Large intestine (tissue), 3 donors: ENCODE results near the gene CDC27. TPM values are rescaled to one million over a fixed set of nuclear protein-coding genes. Genes with fewer than 3 reads are reported as not detected.
"Not testable (repeated sequence)": the region's sequence is repeated elsewhere in the genome, so short reads cannot be mapped to it uniquely, and the experiment has no call there.

Experiments used
- DNase-seq, 2 donors: peaks; one replicate each; pipeline versions ENCODE4 v3.0.0 to v3.0.0-alpha.2; 2013
- H3K27ac ChIP-seq: one replicate; pipeline ENCODE4 v1.5.1; 2013; ENCODE audit warnings: low read length
- H3K27me3 ChIP-seq: 2 replicates; pipeline ENCODE4 v1.6.1; 2013; ENCODE audit warnings: low read length; ENCODE audit not compliant: control insufficient read depth, insufficient read depth
- H3K36me3 ChIP-seq: 2 replicates; pipeline ENCODE4 v1.6.1; 2013; ENCODE audit warnings: low read length; ENCODE audit not compliant: control insufficient read depth, insufficient read depth
- H3K4me1 ChIP-seq: one replicate; pipeline ENCODE4 v1.6.1; 2013; ENCODE audit warnings: low read length; ENCODE audit not compliant: control insufficient read depth, insufficient read depth
- H3K4me3 ChIP-seq: one replicate; pipeline ENCODE4 v1.5.1; 2013; ENCODE audit warnings: low read length
- H3K9me3 ChIP-seq: one replicate; pipeline ENCODE4 v1.6.1; 2013; ENCODE audit warnings: mild to moderate bottlenecking, low read depth, low read length, moderate library complexity; ENCODE audit not compliant: control insufficient read depth
- WGBS: methylation state at CpG from one replicate; pipeline ENCODE4 v1.1.5; 2013; ENCODE audit warnings: low lambda C conversion rate; ENCODE audit not compliant: insufficient coverage; 5-methylcytosine and 5-hydroxymethylcytosine counted together
- polyA plus RNA-seq: library from polyadenylated mRNA; unstranded; fragments of 120-200 nt; gene quantifications from one replicate; pipeline ENCODE4 v1.2.1, GENCODE V29; 2013

The CDC27 gene
- polyA plus RNA-seq, 1 donor = 33.5 TPM

- no peak for DNase-seq
- H3K9me3 ChIP-seq = no peaks in the 10 kb centered on the region
- no peaks in the 10 kb centered on the region for H3K36me3 ChIP-seq
- H3K4me3 ChIP-seq = no peak overlapping the region
- no peaks in the 10 kb centered on the region for H3K27me3 ChIP-seq
- H3K27ac ChIP-seq = no peak overlapping the region
- H3K4me1 ChIP-seq = peaks cover 6% of the 10 kb centered on the region
These were observed 8.7 kb upstream of the CDC27 start for GRCh38 chr17:47197821-47198220.

- no peaks in the 10 kb centered on the region for H3K27me3 ChIP-seq
- DNase-seq = no peak
- no CpG with 5 or more reads among the region's 4 CpGs for WGBS
- no peaks in the 10 kb centered on the region for H3K4me1 ChIP-seq
- no peak overlapping the region for H3K4me3 ChIP-seq
- H3K27ac ChIP-seq = no peak overlapping the region
- H3K36me3 ChIP-seq = no peaks in the 10 kb centered on the region
- no peaks in the 10 kb centered on the region for H3K9me3 ChIP-seq
These were observed 4.9 kb upstream of the CDC27 start for GRCh38 chr17:47193931-47194511.

DNA sequence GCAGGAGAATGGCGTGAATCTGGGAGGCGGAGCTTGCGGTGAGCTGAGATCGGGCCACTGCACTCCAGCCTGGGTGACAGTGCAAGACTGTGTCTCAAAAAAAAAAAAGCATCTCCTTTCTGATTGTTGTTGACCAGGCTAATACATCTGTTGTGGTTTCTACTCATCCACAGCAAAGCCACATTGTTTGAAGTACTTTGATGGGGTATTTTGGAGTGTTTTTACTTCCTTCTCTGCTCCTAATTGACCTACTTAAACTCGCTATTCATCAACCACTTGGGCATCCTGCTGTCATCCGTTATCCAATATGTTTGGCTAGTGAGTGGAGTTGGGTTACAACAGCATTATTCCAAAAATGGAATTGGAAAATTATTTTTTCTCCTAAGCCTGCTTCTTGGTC lies 3.5 kb upstream of the CDC27 start:
- WGBS = no CpG with 5 or more reads among the region's 6 CpGs
- Histone ChIP-seq H3K9me3 (no peaks in the 10 kb centered on the region), H3K36me3 (no peaks in the 10 kb centered on the region), H3K27ac (no peak overlapping the region), H3K4me3 (no peak overlapping the region), H3K27me3 (no peaks in the 10 kb centered on the region), H3K4me1 (no peaks in the 10 kb centered on the region)
- no peak for DNase-seq

- H3K4me1 ChIP-seq = no peaks in the 10 kb centered on the region
- H3K4me3 ChIP-seq = no peak overlapping the region
- WGBS = no CpG with 5 or more reads among the region's 1 CpG
- H3K27ac ChIP-seq = no peak overlapping the region
- no peaks in the 10 kb centered on the region for H3K27me3 ChIP-seq
- no peaks in the 10 kb centered on the region for H3K9me3 ChIP-seq
- no peaks in the 10 kb centered on the region for H3K36me3 ChIP-seq
- DNase-seq = no peak
These were observed 1.7 kb upstream of the CDC27 start for GRCh38 chr17:47190770-47191169.

DNA sequence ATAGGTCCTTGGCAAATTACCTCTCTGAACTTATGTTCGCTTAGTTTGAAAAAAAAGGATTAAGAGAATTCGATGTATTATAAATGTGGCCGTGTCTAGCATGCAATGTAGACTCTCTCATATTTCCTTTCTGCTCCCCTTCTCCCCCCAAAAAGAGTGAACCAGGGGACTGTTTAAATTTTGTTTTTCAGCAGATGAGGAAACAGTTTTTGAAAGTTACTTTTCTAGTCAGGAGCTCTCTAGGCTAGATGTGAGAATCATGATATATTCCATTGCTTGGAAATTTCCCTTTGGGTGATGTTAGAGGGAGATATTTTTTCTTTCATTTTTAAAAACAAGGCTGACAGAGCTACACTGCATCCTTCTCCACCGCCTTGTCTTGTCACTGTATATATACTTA lies 1.1 kb upstream of the CDC27 start:
- Histone ChIP-seq H3K4me1 (no peaks in the 10 kb centered on the region), H3K36me3 (no peaks in the 10 kb centered on the region), H3K27me3 (no peaks in the 10 kb centered on the region), H3K4me3 (no peak overlapping the region), H3K9me3 (no peaks in the 10 kb centered on the region), H3K27ac (no peak overlapping the region)
- DNase-seq = no peak
- WGBS = no CpG with 5 or more reads among the region's 4 CpGs

DNA sequence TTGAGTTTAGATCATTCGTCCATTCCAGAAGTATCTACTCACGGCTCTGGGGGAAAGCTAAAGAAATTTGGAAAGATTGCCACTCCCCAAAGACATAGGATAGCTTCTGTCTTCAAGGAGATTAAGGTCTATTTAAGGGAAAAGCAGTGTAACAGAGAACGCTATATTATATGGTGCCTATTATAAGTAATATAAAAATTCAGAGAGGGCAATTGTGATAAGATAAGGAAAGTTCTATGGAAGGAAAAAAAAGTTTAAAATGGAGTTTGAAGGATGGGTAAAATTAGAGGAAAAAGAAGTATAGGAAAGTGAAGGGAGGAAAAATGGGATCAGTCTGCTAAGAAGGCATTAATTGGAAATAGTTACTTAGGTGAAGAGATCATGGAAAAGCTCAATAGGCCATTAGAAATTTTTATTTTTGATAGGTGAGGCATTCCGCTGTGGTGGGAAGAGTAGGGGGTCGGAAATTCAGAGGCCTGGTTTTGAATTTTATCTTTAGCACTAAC lies 690 bp upstream of the CDC27 start:
- peak overlapping the region; percentile 83 for H3K4me3 ChIP-seq
- no peaks in the 10 kb centered on the region for H3K27me3 ChIP-seq
- no peaks in the 10 kb centered on the region for H3K4me1 ChIP-seq
- no peaks in the 10 kb centered on the region for H3K36me3 ChIP-seq
- no peaks in the 10 kb centered on the region for H3K9me3 ChIP-seq
- peak overlapping the region; percentile 41 for H3K27ac ChIP-seq
- no peak for DNase-seq
- WGBS = 6% methylated on average over 2 of the region's 5 CpGs

DNA sequence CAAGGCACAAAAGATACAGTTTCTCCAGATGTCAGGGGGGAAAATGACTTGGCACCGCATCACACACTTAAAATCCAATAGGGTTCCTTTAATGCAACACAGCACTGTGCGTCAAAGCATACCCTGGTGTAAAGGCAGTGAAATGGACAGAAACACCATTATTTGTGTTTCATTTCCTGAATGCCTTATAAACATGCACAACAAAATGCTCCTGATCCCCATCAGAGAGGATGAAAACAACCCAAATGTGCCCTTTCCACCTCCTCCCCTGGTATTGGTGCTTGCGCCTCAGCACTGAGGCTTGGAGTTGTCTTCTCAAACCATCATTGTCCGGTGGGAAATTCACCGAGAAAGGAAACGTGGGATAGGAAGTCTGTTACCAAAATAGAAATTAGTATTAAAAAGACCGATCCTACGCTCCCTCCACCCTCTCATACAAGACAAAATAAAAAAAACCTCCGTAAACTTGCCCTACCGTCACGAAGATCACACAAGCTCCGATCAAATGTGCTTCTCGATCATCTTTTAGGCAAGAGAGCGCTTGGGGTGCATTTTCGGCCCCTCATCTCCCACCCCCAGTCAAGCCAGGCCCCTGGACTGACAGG lies 722 bp downstream of the CDC27 start:
- Histone ChIP-seq H3K4me3 (peak overlapping the region; percentile 83), H3K27me3 (no peaks in the 10 kb centered on the region), H3K36me3 (no peaks in the 10 kb centered on the region), H3K27ac (peak overlapping the region; percentile 86), H3K9me3 (no peaks in the 10 kb centered on the region), H3K4me1 (no peaks in the 10 kb centered on the region)
- WGBS = no CpG with 5 or more reads among the region's 15 CpGs
- DNase-seq = no peak

DNA sequence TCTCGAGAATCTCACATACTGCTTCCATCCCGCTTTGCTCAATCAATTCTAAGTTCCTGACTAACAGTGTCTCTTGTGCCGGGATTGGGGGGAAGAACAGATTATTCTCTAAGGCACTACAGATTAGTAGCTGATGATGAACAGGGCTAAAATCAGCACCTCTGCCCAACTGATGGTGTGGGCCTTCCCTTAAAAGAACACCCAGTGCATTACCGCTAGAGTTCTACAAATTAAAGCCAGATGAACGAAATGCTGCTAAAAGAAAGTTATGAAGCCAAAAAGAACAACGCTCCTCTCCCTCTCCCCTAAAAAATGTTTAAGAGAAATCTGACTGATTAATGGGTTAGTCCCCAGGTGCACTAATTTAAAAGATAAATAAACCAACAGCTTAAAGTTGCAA lies 4.4 kb downstream of the CDC27 start:
- WGBS = 100% methylated on average over 1 of the region's 6 CpGs
- H3K9me3 ChIP-seq = no peaks in the 10 kb centered on the region
- no peak for DNase-seq
- H3K4me1 ChIP-seq = no peaks in the 10 kb centered on the region
- no peaks in the 10 kb centered on the region for H3K27me3 ChIP-seq
- peaks cover 7% of the 10 kb centered on the region for H3K36me3 ChIP-seq
- H3K27ac ChIP-seq = no peak overlapping the region
- no peak overlapping the region for H3K4me3 ChIP-seq

GRCh38 chr17:47180988-47181387 lies 8.1 kb downstream of the CDC27 start:
- H3K36me3 ChIP-seq = peaks cover 25% of the 10 kb centered on the region
- not testable (repeated sequence) for H3K4me3 ChIP-seq, DNase-seq, H3K4me1 ChIP-seq, H3K9me3 ChIP-seq, H3K27me3 ChIP-seq, H3K27ac ChIP-seq
- no CpG with 5 or more reads among the region's 4 CpGs for WGBS

- WGBS = no CpG with 5 or more reads among the region's 1 CpG
- H3K4me3 ChIP-seq = no peak overlapping the region
These were observed 8.8 kb downstream of the CDC27 start for GRCh38 chr17:47180337-47180736.

DNA sequence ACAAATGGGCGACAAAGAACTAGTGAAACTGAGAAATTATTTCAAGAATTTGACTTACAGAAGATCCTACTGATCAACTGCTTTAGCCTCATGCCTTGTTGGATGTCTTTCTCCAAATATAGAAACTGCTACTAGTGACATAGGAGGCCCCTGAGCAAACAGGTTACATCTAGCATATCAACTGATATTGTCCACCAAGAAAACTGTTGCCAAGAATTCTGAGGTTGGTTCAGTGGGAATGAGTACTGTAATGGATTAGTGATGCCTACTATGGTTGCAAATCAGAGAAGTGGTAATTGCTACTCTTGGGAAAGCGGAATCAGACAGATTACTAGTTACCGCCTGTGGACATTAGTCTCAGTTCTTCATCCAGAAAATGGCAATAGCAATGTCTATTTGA lies 10.0 kb downstream of the CDC27 start:
- no peak for DNase-seq
- Histone ChIP-seq H3K27ac (no peak overlapping the region), H3K9me3 (no peaks in the 10 kb centered on the region), H3K36me3 (peaks cover 31% of the 10 kb centered on the region), H3K4me1 (no peaks in the 10 kb centered on the region), H3K4me3 (no peak overlapping the region), H3K27me3 (no peaks in the 10 kb centered on the region)
- no CpG with 5 or more reads among the region's 3 CpGs for WGBS

More at GRCh38 chr17:47180337-47180736, 8.8 kb downstream of the CDC27 start:
- H3K9me3 ChIP-seq = no peaks in the 10 kb centered on the region
- H3K27me3 ChIP-seq = no peaks in the 10 kb centered on the region
- H3K4me1 ChIP-seq = no peaks in the 10 kb centered on the region
- peaks cover 28% of the 10 kb centered on the region for H3K36me3 ChIP-seq
- DNase-seq = no peak
- H3K27ac ChIP-seq = no peak overlapping the region
